DND-41 (cell line): ENCODE measurements around the gene KCNJ11.
A peak's percentile ranks its signal among the peaks of the same experiment; 100 is the strongest.

Experiments used
- ATAC-seq: fragments of 200-7000 bp; cut with Tn5 transposase; 3 replicates; pipeline ENCODE4 v1.9.1; 2021; ENCODE audit warnings: low read depth; ENCODE audit not compliant: insufficient read depth
- DNase-seq: peaks from one replicate; pipeline ENCODE4 v3.0.0-alpha.2; 2020
- H2AFZ ChIP-seq: 2 replicates; pipeline ENCODE4 v1.6.0; 2012; ENCODE audit warnings: low read depth, low read length
- H3K27ac ChIP-seq: 2 replicates; pipeline ENCODE4 v1.5.1; 2012; ENCODE audit warnings: low read length, inconsistent platforms
- H3K27me3 ChIP-seq: fragments of 200-600 bp; sonication (generic); 2 replicates; pipeline ENCODE4 v1.6.0; 2012; ENCODE audit warnings: low read length, mild to moderate bottlenecking, inconsistent platforms; ENCODE audit not compliant: insufficient read depth, poor library complexity
- H3K36me3 ChIP-seq: 2 replicates; pipeline ENCODE4 v1.5.1; 2012; ENCODE audit warnings: low read length, inconsistent platforms; ENCODE audit not compliant: insufficient read depth
- H3K4me1 ChIP-seq: 2 replicates; pipeline ENCODE4 v1.5.1; 2012; ENCODE audit warnings: mild to moderate bottlenecking, low read length; ENCODE audit not compliant: insufficient read depth
- H3K4me2 ChIP-seq: 2 replicates; pipeline ENCODE4 v1.6.0; 2012; ENCODE audit warnings: mild to moderate bottlenecking, moderate library complexity, low read length, inconsistent platforms; ENCODE audit not compliant: insufficient read depth
- H3K4me3 ChIP-seq, 2 experiments: fragments of 200-600 bp in 1 of 2; shearing (Covaris generic) in 1 of 2; 2 replicates each; pipeline ENCODE4 v1.5.1; 2012 to 2016; ENCODE audit warnings: inconsistent platforms in 2 of 2, low read length in 2 of 2, mild to moderate bottlenecking in 2 of 2, low read depth in 1 of 2, moderate library complexity in 1 of 2
- H3K79me2 ChIP-seq: 2 replicates; pipeline ENCODE4 v1.6.0; 2012; ENCODE audit warnings: low read length, inconsistent platforms; ENCODE audit not compliant: insufficient read depth
- H3K9ac ChIP-seq: 2 replicates; pipeline ENCODE4 v1.6.0; 2012; ENCODE audit warnings: low read depth, mild to moderate bottlenecking, inconsistent platforms, low read length, moderate library complexity
- H3K9me3 ChIP-seq: 2 replicates; pipeline ENCODE4 v1.5.1; 2012; ENCODE audit warnings: low read length, moderate library complexity, mild to moderate bottlenecking, inconsistent platforms; ENCODE audit not compliant: insufficient read depth, severe bottlenecking
- H4K20me1 ChIP-seq: 2 replicates; pipeline ENCODE4 v1.6.0; 2012; ENCODE audit warnings: low read length; ENCODE audit not compliant: insufficient read depth
- EZH2 ChIP-seq: IDR thresholded peaks from 3 replicates; pipeline ENCODE4 v1.6.1; 2012; ENCODE audit warnings: borderline replicate concordance, low read depth, mild to moderate bottlenecking, moderate library complexity, low read length, inconsistent platforms; ENCODE audit not compliant: severe bottlenecking
- TF ChIP-seq, protein P1 (sequence below): IDR thresholded peaks from 2 replicates; pipeline ENCODE4 v1.5.1; 2012; ENCODE audit warnings: borderline replicate concordance, low read length, moderate library complexity, mild to moderate bottlenecking; ENCODE audit not compliant: poor library complexity, severe bottlenecking; ENCODE audit errors: extremely low read depth

KCNJ11 gene

DNA sequence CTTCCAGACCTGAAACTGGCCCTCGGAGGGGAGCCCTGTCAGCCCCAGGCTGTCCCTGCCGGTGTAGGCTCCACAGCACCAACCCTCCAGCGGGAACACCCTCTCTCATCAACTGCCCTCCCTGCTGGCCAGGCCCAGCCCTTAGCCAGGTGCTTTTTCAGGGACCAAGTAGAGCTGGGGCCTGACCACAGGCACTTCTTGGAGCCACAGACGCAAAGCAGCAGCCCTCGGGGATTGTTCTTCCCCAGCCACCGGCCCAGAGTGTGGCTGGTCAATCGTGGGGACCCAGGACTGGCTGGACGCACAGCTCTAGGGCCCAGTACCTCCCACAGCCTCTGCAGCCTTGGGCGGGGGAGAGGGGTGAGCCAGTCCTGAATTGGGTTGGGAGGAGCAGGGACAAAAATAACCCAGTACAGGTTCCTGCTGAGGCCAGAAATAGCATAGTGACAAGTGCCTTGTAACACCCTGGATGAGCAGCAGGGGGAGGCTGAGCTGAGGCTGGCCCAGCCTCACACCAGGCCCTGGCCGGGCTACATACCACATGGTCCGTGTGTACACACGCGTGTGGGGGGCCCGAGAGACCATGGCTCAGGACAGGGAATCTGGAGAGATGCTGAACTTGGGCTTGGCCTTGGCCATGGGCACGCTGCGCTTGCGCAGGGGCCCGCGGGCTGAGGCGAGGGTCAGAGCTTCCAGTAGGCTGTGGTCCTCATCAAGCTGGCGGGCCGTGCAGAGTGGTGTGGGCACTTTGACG is 2.0 kb downstream of the KCNJ11 start:
- Histone ChIP-seq H3K27me3 (no peaks in the 10 kb centered on the region), H3K9me3 (no peaks in the 10 kb centered on the region), H4K20me1 (peaks cover 38% of the 10 kb centered on the region), H3K27ac (peak overlapping the region; percentile 74), H3K79me2 (peaks cover 55% of the 10 kb centered on the region), H3K9ac (peak overlapping the region; percentile 77), H3K4me1 (peaks cover 72% of the 10 kb centered on the region), H2AFZ (no peak overlapping the region), H3K4me3 (peak overlapping the region; percentile 21 to 67; a peak in 3 of 4 replicates), H3K36me3 (peaks cover 60% of the 10 kb centered on the region), H3K4me2 (peak overlapping the region; percentile 83)
- ATAC-seq: peak; percentile 71
- DNase-seq: peak; percentile 81
- no peak for TF ChIP-seq EZH2
- TF ChIP-seq, protein P1, sequence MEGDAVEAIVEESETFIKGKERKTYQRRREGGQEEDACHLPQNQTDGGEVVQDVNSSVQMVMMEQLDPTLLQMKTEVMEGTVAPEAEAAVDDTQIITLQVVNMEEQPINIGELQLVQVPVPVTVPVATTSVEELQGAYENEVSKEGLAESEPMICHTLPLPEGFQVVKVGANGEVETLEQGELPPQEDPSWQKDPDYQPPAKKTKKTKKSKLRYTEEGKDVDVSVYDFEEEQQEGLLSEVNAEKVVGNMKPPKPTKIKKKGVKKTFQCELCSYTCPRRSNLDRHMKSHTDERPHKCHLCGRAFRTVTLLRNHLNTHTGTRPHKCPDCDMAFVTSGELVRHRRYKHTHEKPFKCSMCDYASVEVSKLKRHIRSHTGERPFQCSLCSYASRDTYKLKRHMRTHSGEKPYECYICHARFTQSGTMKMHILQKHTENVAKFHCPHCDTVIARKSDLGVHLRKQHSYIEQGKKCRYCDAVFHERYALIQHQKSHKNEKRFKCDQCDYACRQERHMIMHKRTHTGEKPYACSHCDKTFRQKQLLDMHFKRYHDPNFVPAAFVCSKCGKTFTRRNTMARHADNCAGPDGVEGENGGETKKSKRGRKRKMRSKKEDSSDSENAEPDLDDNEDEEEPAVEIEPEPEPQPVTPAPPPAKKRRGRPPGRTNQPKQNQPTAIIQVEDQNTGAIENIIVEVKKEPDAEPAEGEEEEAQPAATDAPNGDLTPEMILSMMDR: peak; percentile 83

DNA sequence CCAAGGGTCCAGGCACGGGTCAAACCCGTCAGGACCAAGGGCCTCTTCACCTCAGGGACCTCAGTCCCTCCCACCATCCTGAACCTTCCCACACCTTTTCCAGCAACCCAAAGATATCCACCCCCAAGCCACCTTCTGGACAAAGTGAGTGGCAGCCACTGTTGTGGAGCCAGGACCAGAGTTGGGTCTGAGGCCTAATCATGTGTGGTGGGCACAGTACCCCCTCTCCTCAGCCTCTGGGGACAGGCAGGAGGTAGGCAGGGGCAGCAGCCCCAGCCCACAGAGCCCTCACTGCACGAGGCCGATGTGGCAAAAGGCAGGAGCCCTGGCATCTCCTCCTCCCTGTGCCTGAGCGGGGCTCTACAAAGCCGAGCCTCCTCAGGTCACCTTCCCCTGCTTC is 2.5 kb downstream of the KCNJ11 start:
- Histone ChIP-seq H4K20me1 (peaks cover 38% of the 10 kb centered on the region), H3K4me2 (peak overlapping the region; percentile 83)

DNA sequence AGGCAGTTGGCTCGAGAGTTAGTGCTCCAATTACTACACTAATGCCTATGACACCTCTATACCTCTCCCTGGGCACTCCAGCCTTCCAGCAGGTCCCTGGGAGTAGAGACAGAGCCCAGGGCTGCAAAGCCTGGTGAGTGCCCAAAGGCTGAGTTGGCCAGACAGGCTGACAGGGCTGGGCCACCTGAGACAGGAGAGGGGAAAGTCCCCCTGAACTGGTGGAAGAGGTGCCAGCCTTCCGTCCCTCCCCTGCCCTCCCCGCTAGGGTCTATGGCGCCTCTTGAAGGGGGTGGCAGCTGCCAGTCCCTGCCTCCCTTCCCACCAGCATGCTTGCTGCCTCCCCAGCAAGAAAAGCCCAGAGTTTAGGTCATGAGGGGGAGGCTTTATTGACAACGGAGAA is 3.0 kb downstream of the KCNJ11 start:
- peak overlapping the region; percentile 77 for H3K9ac ChIP-seq
- peaks cover 60% of the 10 kb centered on the region for H3K36me3 ChIP-seq
- no peak for ATAC-seq
- peak overlapping the region; percentile 83 for H3K4me2 ChIP-seq
- H3K27me3 ChIP-seq: no peaks in the 10 kb centered on the region
- peaks cover 67% of the 10 kb centered on the region for H3K4me1 ChIP-seq
- peaks cover 55% of the 10 kb centered on the region for H3K79me2 ChIP-seq
- no peak for DNase-seq
- no peak overlapping the region for H2AFZ ChIP-seq
- H3K27ac ChIP-seq: peak overlapping the region; percentile 74
- H4K20me1 ChIP-seq: peaks cover 38% of the 10 kb centered on the region
- no peaks in the 10 kb centered on the region for H3K9me3 ChIP-seq
- TF ChIP-seq, protein P1: no peak
- TF ChIP-seq EZH2: no peak
- peak overlapping the region; percentile 5 to 67; a peak in 3 of 4 replicates for H3K4me3 ChIP-seq

More for the DNA sequence above, 2.5 kb downstream of the KCNJ11 start:
- H3K4me3 ChIP-seq: peak overlapping the region; percentile 21 to 67; a peak in 3 of 4 replicates
- peaks cover 60% of the 10 kb centered on the region for H3K36me3 ChIP-seq
- DNase-seq: no peak
- H3K27me3 ChIP-seq: no peaks in the 10 kb centered on the region
- TF ChIP-seq, protein P1: peak; percentile 10
- no peak for TF ChIP-seq EZH2
- H3K9ac ChIP-seq: peak overlapping the region; percentile 77
- H3K4me1 ChIP-seq: peaks cover 71% of the 10 kb centered on the region
- no peaks in the 10 kb centered on the region for H3K9me3 ChIP-seq
- peaks cover 55% of the 10 kb centered on the region for H3K79me2 ChIP-seq
- peak overlapping the region; percentile 74 for H3K27ac ChIP-seq
- no peak for ATAC-seq
- H2AFZ ChIP-seq: no peak overlapping the region
